Esophagus muscularis mucosa (tissue), 4 donors: ENCODE results near the gene DDX56.

Experiments used
- CTCF ChIP-seq, 3 experiments: fragments of 200-600 bp in 2 of 3; fragments of 450-650 bp in 1 of 3; sonication (generic) in 2 of 3; IDR thresholded peaks; one replicate each; pipeline ENCODE4 v1.5.1; 2017 to 2019; ENCODE audit warnings: antibody characterized with exemption in 3 of 3, mild to moderate bottlenecking in 2 of 3, moderate library complexity in 1 of 3
- EP300 ChIP-seq: sonication (generic); formaldehyde crosslinking; IDR thresholded peaks from one replicate; pipeline ENCODE4 v1.6.1; 2017; ENCODE audit warnings: antibody characterized with exemption
- POLR2AphosphoS5 ChIP-seq, 2 donors: sonication (generic); formaldehyde crosslinking; IDR thresholded peaks; one replicate each; pipeline ENCODE4 v1.6.1; 2017; ENCODE audit warnings: antibody characterized with exemption in 2 of 2

- no peak for TF ChIP-seq EP300
- TF ChIP-seq CTCF (IDR thresholded peaks at IDR 0.05): no peak
- no peak for TF ChIP-seq POLR2AphosphoS5 (IDR thresholded peaks at IDR 0.05)
These were observed 52.2 kb downstream of the DDX56 start for GRCh38 chr7:44521347-44522095.
